NCI-H2029 (cell line): ENCODE data around the gene SEMA3A.

Experiments used
- DNase-seq: peaks from one replicate; lab custom pipeline; 2025; lab: John Stamatoyannopoulos, UW

The SEMA3A gene

DNA sequence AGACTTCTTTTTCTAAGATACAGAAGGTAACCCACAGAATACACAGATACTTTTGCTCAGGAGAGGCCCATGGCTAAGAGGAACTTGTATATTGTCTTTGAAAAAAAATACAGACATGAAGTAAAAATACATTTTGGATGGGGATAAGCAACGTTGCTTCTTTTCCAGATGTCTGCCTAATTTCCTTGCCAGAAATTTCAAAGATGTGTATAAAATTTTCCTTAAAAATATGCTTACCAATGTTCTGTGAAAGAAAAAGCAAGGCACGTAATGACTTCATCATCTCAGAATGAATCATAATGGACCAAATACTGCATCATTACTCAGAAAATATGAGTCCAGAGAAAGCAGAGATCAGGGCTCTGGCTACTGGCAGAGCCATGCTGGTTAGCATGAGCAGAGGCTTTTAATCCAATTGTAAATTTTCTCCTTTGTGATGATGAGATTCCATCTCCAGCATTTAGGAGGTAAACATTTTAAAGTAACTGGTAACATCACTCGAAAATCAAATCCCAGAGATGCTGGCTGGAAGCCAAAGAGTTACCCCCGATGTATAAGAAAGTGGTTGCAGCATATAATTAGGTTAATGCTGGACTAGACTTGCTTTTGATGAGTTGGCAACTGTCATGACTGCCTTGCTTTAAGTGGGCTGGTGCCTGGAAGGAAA lies 272.5 kb downstream of the SEMA3A start:
- no peak for DNase-seq

DNA sequence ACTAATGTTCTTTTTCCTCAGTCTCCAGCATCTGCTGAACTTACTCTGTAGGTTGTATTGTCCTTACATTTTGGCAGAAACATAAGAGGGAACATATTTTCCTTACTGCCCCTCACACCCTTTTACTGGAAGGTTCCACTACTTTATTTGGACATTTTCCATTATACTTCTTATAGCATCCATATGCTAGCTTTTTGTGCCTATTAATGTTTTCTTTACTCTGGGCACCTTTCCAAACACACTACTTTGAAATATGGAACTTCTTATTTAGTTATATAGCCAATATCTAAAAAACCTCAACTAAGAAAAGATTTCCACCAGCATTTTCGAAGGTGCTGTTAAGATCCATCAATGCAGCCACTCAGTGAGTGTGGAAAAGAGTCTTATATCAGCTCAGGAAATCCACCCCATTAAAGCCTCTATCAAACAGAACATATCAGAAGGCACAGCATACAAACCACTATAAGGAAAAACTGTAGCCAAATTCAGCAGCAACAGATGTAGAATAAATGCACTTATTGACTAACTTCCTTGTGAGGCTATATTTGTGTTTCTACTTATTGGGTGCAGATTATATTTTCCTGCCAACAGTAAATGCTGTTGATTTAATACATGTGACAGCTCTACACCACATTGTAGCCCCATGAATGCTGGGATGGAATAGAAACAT lies 273.2 kb downstream of the SEMA3A start:
- DNase-seq = no peak

DNA sequence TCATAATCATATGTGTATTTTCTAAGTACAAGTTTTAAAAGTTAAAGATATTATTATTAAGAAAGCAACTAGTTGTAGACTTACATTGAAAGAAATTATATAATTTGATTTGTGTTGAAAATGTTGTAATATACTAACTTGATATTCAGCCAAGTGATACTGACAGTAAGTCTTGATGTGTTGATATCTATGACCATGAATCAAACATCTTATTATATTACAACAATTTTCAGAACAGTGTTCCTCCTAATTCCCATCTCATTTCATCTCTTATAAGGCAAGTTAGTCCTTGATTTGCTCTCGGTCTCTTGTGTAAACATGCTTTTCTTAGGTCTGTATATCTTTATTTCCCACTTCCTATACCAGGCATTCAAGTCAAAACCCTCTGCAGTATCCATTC lies 276.4 kb downstream of the SEMA3A start:
- no peak for DNase-seq

DNA sequence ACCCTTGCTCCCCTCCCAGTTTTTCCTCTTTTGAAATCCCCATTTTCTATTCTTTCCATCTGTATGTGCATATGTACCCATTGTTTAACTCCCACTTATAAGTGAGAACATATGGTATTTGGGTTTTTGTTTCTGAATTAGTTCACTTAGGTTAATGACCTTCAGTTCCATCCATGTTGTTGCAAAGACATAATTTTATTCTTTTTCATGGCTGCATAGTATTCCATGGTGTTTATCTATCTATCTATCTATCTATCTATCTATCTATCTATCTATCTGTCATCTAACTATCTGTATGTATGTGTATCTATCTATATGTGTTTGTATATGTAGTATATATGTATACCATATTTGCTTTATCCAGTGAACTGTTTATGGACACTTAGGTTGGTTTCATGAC lies 281.4 kb downstream of the SEMA3A start:
- DNase-seq = no peak

DNA sequence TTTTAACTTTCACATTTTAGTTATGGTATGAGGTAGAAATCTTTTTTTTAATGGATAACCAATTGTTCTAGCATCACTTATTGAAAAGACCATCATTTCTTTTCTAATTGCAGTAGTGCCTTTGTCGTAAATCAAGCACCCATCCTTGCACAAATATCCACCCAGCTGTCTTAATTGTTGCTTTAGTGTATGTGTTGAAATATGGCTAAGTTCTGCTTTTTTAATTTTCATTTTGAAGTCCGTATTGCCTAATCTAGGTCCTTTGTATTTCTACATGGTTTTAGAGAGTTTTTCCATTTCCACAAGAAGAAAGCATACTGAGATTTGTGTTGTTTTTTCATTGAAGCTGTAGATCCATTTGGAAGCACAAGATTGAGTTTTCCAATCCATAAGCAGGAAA lies 286.1 kb downstream of the SEMA3A start:
- no peak for DNase-seq
